Choroid plexus epithelial cell (primary cell): ENCODE data around the gene XCR1.

Experiments used
- DNase-seq: peaks from one replicate; pipeline ENCODE4 v3.0.0-alpha.2; 2010; ENCODE audit warnings: low read depth
- H3K4me3 ChIP-seq: 2 replicates; pipeline ENCODE4 v1.5.1; 2011; ENCODE audit warnings: low read depth, mild to moderate bottlenecking, control low read depth, low read length, moderate library complexity
- CTCF ChIP-seq: conservative IDR thresholded peaks from 2 replicates; pipeline ENCODE4 v1.5.1; 2011; ENCODE audit warnings: low read depth, mild to moderate bottlenecking, control low read depth, inconsistent platforms, low read length, moderate library complexity

The XCR1 gene

GRCh38 chr3:45987368-45988291 lies 39.7 kb downstream of the XCR1 start:
- peak; percentile 47 for DNase-seq
- no peak for TF ChIP-seq CTCF
- no peak overlapping the region for H3K4me3 ChIP-seq

GRCh38 chr3:45986303-45986982 lies 40.8 kb downstream of the XCR1 start:
- TF ChIP-seq CTCF = no peak
- DNase-seq = peak; percentile 58
- no peak overlapping the region for H3K4me3 ChIP-seq

GRCh38 chr3:45985532-45986302 lies 41.6 kb downstream of the XCR1 start:
- no peak for DNase-seq
- no peak overlapping the region for H3K4me3 ChIP-seq
- TF ChIP-seq CTCF = no peak

GRCh38 chr3:45984331-45985312 lies 42.7 kb downstream of the XCR1 start:
- peak; percentile 63 for DNase-seq
- no peak for TF ChIP-seq CTCF
- no peak overlapping the region for H3K4me3 ChIP-seq

GRCh38 chr3:45983770-45984169 lies 43.5 kb downstream of the XCR1 start:
- TF ChIP-seq CTCF = no peak
- DNase-seq = no peak
- H3K4me3 ChIP-seq = no peak overlapping the region

GRCh38 chr3:45981346-45982074 lies 45.8 kb downstream of the XCR1 start:
- peak; percentile 56 for DNase-seq
- no peak overlapping the region for H3K4me3 ChIP-seq
- no peak for TF ChIP-seq CTCF
